Thyroid gland (tissue), 4 donors: Measurements from ENCODE around the gene DAGLB.

Source experiments
- CTCF ChIP-seq, 6 experiments: fragments of 200-600 bp in 3 of 6; fragments of 450-650 bp in 3 of 6; sonication (generic) in 3 of 6; IDR thresholded peaks; one replicate each; pipeline ENCODE4 v1.5.1; 2016 to 2019; ENCODE audit warnings: antibody characterized with exemption in 6 of 6, mild to moderate bottlenecking in 2 of 6, inconsistent platforms in 1 of 6, moderate library complexity in 1 of 6
- POLR2A ChIP-seq, 2 donors: fragments of 450-650 bp; IDR thresholded peaks; one replicate each; pipeline ENCODE4 v1.6.1; 2017; ENCODE audit warnings: antibody characterized with exemption in 2 of 2, mild to moderate bottlenecking in 2 of 2, moderate library complexity in 1 of 2

DNA sequence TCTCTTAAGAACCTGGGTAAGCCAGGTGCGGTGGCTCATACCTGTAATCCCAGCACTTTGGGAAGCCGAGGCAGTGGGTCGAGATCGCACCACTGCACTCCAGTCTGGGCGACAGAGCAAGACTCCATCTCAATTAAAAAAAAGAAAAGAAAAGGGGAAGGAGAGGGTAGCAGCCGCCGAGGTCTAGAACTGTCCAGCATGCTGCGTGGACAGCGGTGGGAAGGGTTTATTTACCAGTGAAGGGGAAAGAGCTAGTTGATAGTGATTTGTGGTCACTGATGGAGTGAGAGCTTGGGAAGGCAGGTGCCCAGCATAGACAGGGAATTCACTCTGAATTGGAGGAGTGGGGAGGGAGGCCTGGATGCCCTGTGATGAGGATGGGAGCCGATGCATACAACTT lies 43.4 kb upstream of the DAGLB start:
- no peak for TF ChIP-seq CTCF (IDR thresholded peaks at IDR 0.05)
- TF ChIP-seq POLR2A (IDR thresholded peaks at IDR 0.05), result no peak
